Esophagus squamous epithelium (tissue), 5 donors: Measurements from ENCODE around the gene LYRM9. TPM values are rescaled to one million over a fixed set of nuclear protein-coding genes. Genes with fewer than 3 reads are reported as not detected.
"Not testable (repeated sequence)": the region's sequence is repeated elsewhere in the genome, so short reads cannot be mapped to it uniquely, and the experiment has no call there.

Experiments
- DNase-seq: peaks from one replicate; lab custom pipeline; 2025; lab: John Stamatoyannopoulos, UW
- H3K27ac ChIP-seq, 4 donors: fragments of 200-600 bp; sonication (generic); one replicate each; pipeline ENCODE4 v1.5.1; 2016 to 2019; ENCODE audit warnings: mild to moderate bottlenecking in 1 of 4
- H3K27me3 ChIP-seq, 4 donors: fragments of 200-600 bp; sonication (generic); 1 replicate in 3 of 4; 2 replicates in 1 of 4; pipeline versions ENCODE4 v1.5.1 to v1.6.0; 2017 to 2021; ENCODE audit warnings: antibody characterized with exemption in 1 of 4
- H3K36me3 ChIP-seq, 3 donors: fragments of 200-600 bp; sonication (generic); one replicate each; pipeline ENCODE4 v1.5.1; 2016 to 2019
- H3K4me1 ChIP-seq, 3 donors: fragments of 200-600 bp; sonication (generic); one replicate each; pipeline ENCODE4 v1.5.1; 2017 to 2019
- H3K4me3 ChIP-seq, 4 donors: fragments of 200-600 bp; sonication (generic); 1 replicate in 3 of 4; 2 replicates in 1 of 4; pipeline ENCODE4 v1.5.1; 2016 to 2019; ENCODE audit warnings: mild to moderate bottlenecking in 2 of 4, moderate library complexity in 1 of 4
- H3K9me3 ChIP-seq, 3 donors: fragments of 200-600 bp; sonication (generic); one replicate each; pipeline ENCODE4 v1.5.1; 2016 to 2019
- CTCF ChIP-seq, 6 experiments: fragments of 450-650 bp in 4 of 6; fragments of 200-600 bp in 2 of 6; sonication (generic) in 2 of 6; IDR thresholded peaks; one replicate each; pipeline ENCODE4 v1.5.1; 2016 to 2019; ENCODE audit warnings: antibody characterized with exemption in 6 of 6, mild to moderate bottlenecking in 4 of 6, moderate library complexity in 4 of 6
- POLR2A ChIP-seq, 4 donors: fragments of 450-650 bp; IDR thresholded peaks; one replicate each; pipeline ENCODE4 v1.6.1; 2017; ENCODE audit warnings: antibody characterized with exemption in 4 of 4, mild to moderate bottlenecking in 4 of 4, moderate library complexity in 3 of 4
- WGBS, 2 donors: methylation state at CpG; one replicate each; pipeline ENCODE4 v1.1.5; 2018; 5-methylcytosine and 5-hydroxymethylcytosine counted together
- intact Hi-C: fragments of 100-400 bp; cut with DNase I; formaldehyde crosslinking; loops from one replicate; pipeline ENCODE4 v1.15.0; 2022
- total RNA-seq, 4 donors: library from RNA; depleted of rRNA; stranded (reverse); fragments of >200 nt; gene quantifications; one replicate each; pipeline ENCODE4 v1.1.0, GENCODE V29; 2016
- donor health status: DM: yes; HTN: yes; CAD: no.

Gene LYRM9
- total RNA-seq, 4 donors from 2014 or later: 1.7 to 9.8 (median 6.1) TPM

- Histone ChIP-seq H3K27ac (no peak overlapping the region), H3K4me1 (peaks cover 0 to 16% (median 0%) of the 10 kb centered on the region in 3 donors), H3K27me3 (peaks cover 0 to 50% (median 0%) of the 10 kb centered on the region in 4 donors), H3K36me3 (no peaks in the 10 kb centered on the region), H3K4me3 (no peak overlapping the region), H3K9me3 (no peaks in the 10 kb centered on the region)
- intact Hi-C loops: no loop called here
- DNase-seq: no peak
- TF ChIP-seq CTCF (IDR thresholded peaks at IDR 0.05) (no peak), POLR2A (IDR thresholded peaks at IDR 0.05) (no peak)
- 42 to 60% methylated on average over 1 of the region's 1 CpG for WGBS, 2 donors
These were observed 23.8 kb upstream of the LYRM9 start for GRCh38 chr17:27917000-27917399.

- no peak for DNase-seq
- TF ChIP-seq CTCF (IDR thresholded peaks at IDR 0.05) (no peak), POLR2A (IDR thresholded peaks at IDR 0.05) (no peak)
- Histone ChIP-seq H3K36me3 (no peaks in the 10 kb centered on the region), H3K9me3 (no peaks in the 10 kb centered on the region), H3K4me1 (peaks cover 0 to 11% (median 0%) of the 10 kb centered on the region in 3 donors), H3K27me3 (peaks cover 0 to 50% (median 0%) of the 10 kb centered on the region in 4 donors), H3K4me3 (no peak overlapping the region), H3K27ac (no peak overlapping the region)
- intact Hi-C loops: no loop called here
- 40 to 64% methylated on average over 6 to 7 of the region's 7 CpGs for WGBS, 2 donors
These were observed 22.5 kb upstream of the LYRM9 start for GRCh38 chr17:27915709-27916108.

GRCh38 chr17:27914382-27914781, 21.2 kb upstream of the LYRM9 start:
- Histone ChIP-seq H3K27ac (no peak overlapping the region), H3K9me3 (no peaks in the 10 kb centered on the region), H3K36me3 (no peaks in the 10 kb centered on the region), H3K4me3 (no peak overlapping the region), H3K4me1 (no peaks in the 10 kb centered on the region), H3K27me3 (peaks cover 0 to 48% (median 0%) of the 10 kb centered on the region in 4 donors)
- intact Hi-C loops: no loop called here
- WGBS, 2 donors: 65 to 68% methylated on average over 6 to 7 of the region's 7 CpGs
- TF ChIP-seq POLR2A (IDR thresholded peaks at IDR 0.05) (no peak), CTCF (IDR thresholded peaks at IDR 0.05) (no peak)
- DNase-seq: no peak

- intact Hi-C loops: no loop called here
These were observed 19.8 kb upstream of the LYRM9 start for GRCh38 chr17:27912964-27913363.

GRCh38 chr17:27912299-27912698, 19.1 kb upstream of the LYRM9 start:
- H3K4me3 ChIP-seq, intact Hi-C loops: not testable (repeated sequence)

More at GRCh38 chr17:27912964-27913363, 19.8 kb upstream of the LYRM9 start:
- no peaks in the 10 kb centered on the region for H3K4me1 ChIP-seq
- H3K27ac ChIP-seq: no peak overlapping the region
- no peaks in the 10 kb centered on the region for H3K36me3 ChIP-seq
- no peak for DNase-seq
- no peak overlapping the region for H3K4me3 ChIP-seq
- H3K9me3 ChIP-seq: no peaks in the 10 kb centered on the region
- 38 to 73% methylated on average over 1 to 2 of the region's 2 CpGs for WGBS, 2 donors
- H3K27me3 ChIP-seq: peaks cover 0 to 47% (median 0%) of the 10 kb centered on the region in 4 donors
- TF ChIP-seq POLR2A (IDR thresholded peaks at IDR 0.05) (no peak), CTCF (IDR thresholded peaks at IDR 0.05) (no peak)

More at GRCh38 chr17:27912299-27912698, 19.1 kb upstream of the LYRM9 start:
- H3K27ac ChIP-seq, H3K9me3 ChIP-seq, DNase-seq, H3K4me1 ChIP-seq, H3K36me3 ChIP-seq: not testable (repeated sequence)
- H3K27me3 ChIP-seq: peaks cover 0 to 47% (median 0%) of the 10 kb centered on the region in 4 donors
- WGBS, 2 donors: 17 to 52% methylated on average over 1 to 2 of the region's 3 CpGs
